ENCODE measurements around the gene FOXP2. TPM values are rescaled to one million over a fixed set of nuclear protein-coding genes. Genes with fewer than 3 reads are reported as not detected.
A peak's percentile ranks its signal among the peaks of the same experiment; 100 is the strongest.

Gene FOXP2
- total RNA-seq, 1 experiment from 2014 or later: not detected

GRCh38 chr7:114652041-114652440, 237.4 kb downstream of the FOXP2 start:
- Histone ChIP-seq H3K4me1 (ENCODE audit: insufficient read depth, low read length) (0 out of 2 replicates have a peak, but pooled peaks cover 9% of the 10 kb centered on the region), H3K27ac (ENCODE audit: low read length) (no peak overlapping the region), H3K4me2 (ENCODE audit: low read length) (no peak overlapping the region), H3K4me3 (ENCODE audit: low read length) (no peak overlapping the region), H2AFZ (ENCODE audit: low read length) (no peak overlapping the region), H3K9me3 (ENCODE audit: low read length) (no peaks in the 10 kb centered on the region), H3K9me2 (replicated peaks; ENCODE audit: low read length) (no peaks in the 10 kb centered on the region), H3K36me3 (ENCODE audit: low read depth, low read length) (no peaks in the 10 kb centered on the region), H3F3A (ENCODE audit: low read length, unreplicated experiment) (no peaks in the 10 kb centered on the region), H4K20me1 (ENCODE audit: low read length) (no peaks in the 10 kb centered on the region), H3K27me3 (ENCODE audit: low read length) (peaks cover 65% of the 10 kb centered on the region), H3K9ac (ENCODE audit: low read length) (no peak overlapping the region), H3K79me2 (ENCODE audit: low read length) (no peaks in the 10 kb centered on the region)
- TF ChIP-seq EZH2phosphoT487 (IDR thresholded peaks at IDR 0.05; ENCODE audit: borderline replicate concordance, low read length): no peak
- TF ChIP-seq, protein P1, sequence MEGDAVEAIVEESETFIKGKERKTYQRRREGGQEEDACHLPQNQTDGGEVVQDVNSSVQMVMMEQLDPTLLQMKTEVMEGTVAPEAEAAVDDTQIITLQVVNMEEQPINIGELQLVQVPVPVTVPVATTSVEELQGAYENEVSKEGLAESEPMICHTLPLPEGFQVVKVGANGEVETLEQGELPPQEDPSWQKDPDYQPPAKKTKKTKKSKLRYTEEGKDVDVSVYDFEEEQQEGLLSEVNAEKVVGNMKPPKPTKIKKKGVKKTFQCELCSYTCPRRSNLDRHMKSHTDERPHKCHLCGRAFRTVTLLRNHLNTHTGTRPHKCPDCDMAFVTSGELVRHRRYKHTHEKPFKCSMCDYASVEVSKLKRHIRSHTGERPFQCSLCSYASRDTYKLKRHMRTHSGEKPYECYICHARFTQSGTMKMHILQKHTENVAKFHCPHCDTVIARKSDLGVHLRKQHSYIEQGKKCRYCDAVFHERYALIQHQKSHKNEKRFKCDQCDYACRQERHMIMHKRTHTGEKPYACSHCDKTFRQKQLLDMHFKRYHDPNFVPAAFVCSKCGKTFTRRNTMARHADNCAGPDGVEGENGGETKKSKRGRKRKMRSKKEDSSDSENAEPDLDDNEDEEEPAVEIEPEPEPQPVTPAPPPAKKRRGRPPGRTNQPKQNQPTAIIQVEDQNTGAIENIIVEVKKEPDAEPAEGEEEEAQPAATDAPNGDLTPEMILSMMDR (conservative IDR thresholded peaks at IDR 0.05; ENCODE audit: low read depth, low read length): no peak
- no peak for TF ChIP-seq EZH2 (IDR thresholded peaks at IDR 0.05; ENCODE audit: low read length, unreplicated experiment)
- DNase-seq: no peak
- no TSS peak for BruUV-seq (replicated peaks)
- ATAC-seq: no peak
- ChIA-PET POLR2A (ENCODE audit: unreplicated experiment) (interaction anchor here (0.6 kb wide), 1 partner anchor 228 kb away, joined by 5 read pairs; no protein-coding TSS in a partner anchor), CTCF (no interaction called here)
- intact Hi-C loops (cut with micrococcal nuclease): loop anchor here (10.0 kb wide), 1 partner anchor 563 kb away; no protein-coding TSS in a partner anchor

GRCh38 chr7:114653364-114654088, 238.9 kb downstream of the FOXP2 start:
- no peaks in the 10 kb centered on the region for H3F3A ChIP-seq (ENCODE audit: low read length, unreplicated experiment)
- TF ChIP-seq EZH2phosphoT487 (IDR thresholded peaks at IDR 0.05; ENCODE audit: borderline replicate concordance, low read length): no peak
- no peaks in the 10 kb centered on the region for H3K36me3 ChIP-seq (ENCODE audit: low read depth, low read length)
- H3K27me3 ChIP-seq (ENCODE audit: low read length): peaks cover 69% of the 10 kb centered on the region
- H3K4me3 ChIP-seq (ENCODE audit: low read length): peak overlapping the region; percentile 29
- ChIA-PET POLR2A (ENCODE audit: unreplicated experiment) (no interaction called here), CTCF (interaction anchor here (0.5 kb wide), 1 partner anchor 10 kb away, joined by 3 read pairs; no protein-coding TSS in a partner anchor)
- 0 out of 2 replicates have a peak, but pooled peaks cover 9% of the 10 kb centered on the region for H3K4me1 ChIP-seq (ENCODE audit: insufficient read depth, low read length)
- no peaks in the 10 kb centered on the region for H3K9me2 ChIP-seq (replicated peaks; ENCODE audit: low read length)
- no peak overlapping the region for H3K9ac ChIP-seq (ENCODE audit: low read length)
- no peak overlapping the region for H2AFZ ChIP-seq (ENCODE audit: low read length)
- no peaks in the 10 kb centered on the region for H4K20me1 ChIP-seq (ENCODE audit: low read length)
- BruUV-seq (replicated peaks): no TSS peak
- H3K79me2 ChIP-seq (ENCODE audit: low read length): no peaks in the 10 kb centered on the region
- ATAC-seq (peak; percentile 48), DNase-seq (peak; percentile 21)
- no peaks in the 10 kb centered on the region for H3K9me3 ChIP-seq (ENCODE audit: low read length)
- no peak overlapping the region for H3K27ac ChIP-seq (ENCODE audit: low read length)
- intact Hi-C loops (cut with micrococcal nuclease): loop anchor here (10.0 kb wide), 1 partner anchor 561 kb away; no protein-coding TSS in a partner anchor
- H3K4me2 ChIP-seq (ENCODE audit: low read length): peak overlapping the region; percentile 57

- ChIA-PET CTCF (no interaction called here), POLR2A (ENCODE audit: unreplicated experiment) (no interaction called here)
- BruUV-seq (replicated peaks): no TSS peak
- no peak for TF ChIP-seq EZH2 (IDR thresholded peaks at IDR 0.05; ENCODE audit: low read length, unreplicated experiment)
- no peak for TF ChIP-seq EZH2phosphoT487 (IDR thresholded peaks at IDR 0.05; ENCODE audit: borderline replicate concordance, low read length)
- TF ChIP-seq, protein P1 (conservative IDR thresholded peaks at IDR 0.05; ENCODE audit: low read depth, low read length): no peak
- no peak overlapping the region for H3K4me3 ChIP-seq (ENCODE audit: low read length)
- no peak for DNase-seq
- H3K4me2 ChIP-seq (ENCODE audit: low read length): no peak overlapping the region
- H3K9me2 ChIP-seq (replicated peaks; ENCODE audit: low read length): no peaks in the 10 kb centered on the region
- peaks cover 83% of the 10 kb centered on the region for H3K27me3 ChIP-seq (ENCODE audit: low read length)
- no peaks in the 10 kb centered on the region for H3K36me3 ChIP-seq (ENCODE audit: low read depth, low read length)
- H3K4me1 ChIP-seq (ENCODE audit: insufficient read depth, low read length): 0 out of 2 replicates have a peak, but pooled peaks cover 9% of the 10 kb centered on the region
- H3F3A ChIP-seq (ENCODE audit: low read length, unreplicated experiment): no peaks in the 10 kb centered on the region
- H3K9ac ChIP-seq (ENCODE audit: low read length): no peak overlapping the region
- H3K27ac ChIP-seq (ENCODE audit: low read length): no peak overlapping the region
- no peaks in the 10 kb centered on the region for H3K9me3 ChIP-seq (ENCODE audit: low read length)
- intact Hi-C loops (cut with micrococcal nuclease): loop anchor here (10.0 kb wide), 1 partner anchor 558 kb away; no protein-coding TSS in a partner anchor
- no peak for ATAC-seq
- H4K20me1 ChIP-seq (ENCODE audit: low read length): no peaks in the 10 kb centered on the region
- no peaks in the 10 kb centered on the region for H3K79me2 ChIP-seq (ENCODE audit: low read length)
- no peak overlapping the region for H2AFZ ChIP-seq (ENCODE audit: low read length)
Observed at GRCh38 chr7:114656466-114656865, 241.9 kb downstream of the FOXP2 start.
